NCI-H2196 (cell line): Measurements from ENCODE around the gene TEC.
"Not testable (repeated sequence)": the region's sequence is repeated elsewhere in the genome, so short reads cannot be mapped to it uniquely, and the experiment has no call there.

Experiments
- DNase-seq: peaks from one replicate; lab custom pipeline; 2025; ENCODE audit not compliant: unreplicated experiment; lab: John Stamatoyannopoulos, UW

TEC gene

DNA sequence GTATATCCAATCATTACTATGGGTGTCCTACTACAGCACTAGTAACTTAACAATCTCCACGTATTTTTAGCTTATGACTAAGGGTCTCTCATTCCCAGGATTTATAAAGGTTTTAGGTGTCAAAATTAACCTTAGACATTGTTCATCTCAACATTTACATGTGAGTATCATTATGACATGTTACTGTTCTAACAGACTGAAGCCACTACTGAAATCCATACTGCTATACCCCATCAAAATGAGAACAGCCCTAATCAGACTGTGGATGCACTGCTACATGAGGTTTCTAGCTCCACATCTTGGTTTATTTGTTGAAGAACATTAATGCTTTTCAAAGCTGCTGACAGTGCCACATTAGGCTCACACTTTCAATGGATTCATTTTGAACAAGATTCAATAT, 100.0 kb downstream of the TEC start:
- DNase-seq, result no peak

DNA sequence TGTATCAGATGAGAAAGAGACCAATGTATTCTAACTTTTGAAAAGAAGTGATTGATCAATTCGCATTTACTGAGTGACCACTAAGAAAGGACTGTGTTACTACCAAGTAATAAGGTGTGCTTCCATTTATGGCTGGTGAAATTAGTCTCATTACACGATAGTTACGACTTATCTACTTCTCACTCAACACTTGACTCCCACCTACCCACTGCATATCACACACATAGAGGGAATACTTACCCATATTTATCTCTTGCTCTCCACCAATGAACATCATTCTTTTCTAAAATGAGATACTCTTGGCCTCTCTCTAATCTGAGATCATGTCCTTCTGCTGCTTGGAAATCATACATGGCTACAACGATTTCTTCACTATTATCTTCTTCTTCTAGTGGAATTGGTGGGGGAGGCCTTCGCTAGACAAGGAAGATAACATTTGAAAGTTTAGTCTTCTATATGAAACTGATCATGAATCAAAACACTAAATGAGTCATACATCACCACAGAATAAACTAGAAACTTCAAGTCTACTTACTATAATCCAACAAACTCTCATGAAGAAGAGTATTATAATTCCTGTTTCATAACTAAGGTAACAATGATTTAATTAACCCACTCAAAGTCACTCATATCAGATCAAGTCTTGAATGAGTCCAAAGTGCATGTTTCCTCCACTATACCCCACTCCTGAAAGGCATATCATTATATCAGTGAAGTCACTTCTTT, 101.9 kb downstream of the TEC start:
- DNase-seq, result no peak

DNA sequence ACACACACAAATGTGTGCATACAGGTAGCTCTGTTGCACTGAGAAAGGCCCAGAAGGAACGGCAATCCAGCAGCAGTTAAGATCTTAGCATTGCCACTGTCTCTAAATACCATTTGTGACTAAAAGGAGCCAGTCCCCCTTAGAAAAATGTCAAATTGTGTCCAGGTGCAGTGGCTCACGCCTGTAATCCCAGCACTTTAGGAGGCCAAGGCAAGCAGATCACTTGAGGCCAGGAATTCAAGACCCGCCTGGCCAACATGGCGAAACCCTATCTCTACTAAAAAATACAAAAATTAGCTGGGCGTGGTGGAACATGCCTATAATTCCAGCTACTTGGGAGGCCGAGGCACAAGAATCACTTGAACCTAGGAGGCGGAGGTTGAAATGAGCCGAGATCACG, 105.1 kb downstream of the TEC start:
- not testable (repeated sequence) for DNase-seq

DNA sequence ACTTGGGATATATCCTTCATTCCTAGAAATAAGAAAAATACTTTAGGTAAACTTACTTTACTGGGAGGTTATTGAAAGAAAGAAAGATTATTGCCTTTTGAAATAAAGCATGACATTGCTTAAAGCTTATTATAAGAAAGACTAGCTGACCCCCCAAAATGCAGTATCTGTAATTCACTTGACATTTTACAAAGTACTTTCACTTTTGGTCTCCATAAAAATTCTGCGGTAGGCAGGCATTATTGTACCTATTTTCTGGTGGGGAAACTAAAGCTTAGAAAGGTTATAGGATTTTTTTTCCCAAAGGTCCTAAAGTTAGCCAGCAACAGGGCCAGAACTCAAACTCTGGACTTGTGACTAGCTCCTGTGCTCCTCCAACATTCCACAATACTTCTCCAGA, 105.9 kb downstream of the TEC start:
- no peak for DNase-seq

DNA sequence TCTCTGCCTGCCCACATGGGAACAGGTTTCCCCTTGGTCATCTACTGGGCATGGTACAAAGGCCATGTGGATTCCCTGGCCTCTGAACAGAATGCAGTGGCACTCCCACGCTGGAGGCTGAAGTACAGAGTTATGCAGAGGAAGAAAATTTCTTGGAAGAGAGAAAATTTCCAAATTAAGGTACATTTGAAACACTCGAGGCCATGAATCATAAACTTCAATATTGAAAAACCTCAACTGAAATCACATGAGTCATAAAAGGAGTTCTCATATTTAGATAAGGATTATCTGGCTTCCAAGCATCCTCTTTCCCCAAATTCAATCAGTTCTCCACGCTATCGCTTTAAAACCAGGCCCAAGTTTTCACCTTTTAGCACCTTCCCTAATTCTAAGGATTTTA, 107.5 kb downstream of the TEC start:
- DNase-seq, result no peak

DNA sequence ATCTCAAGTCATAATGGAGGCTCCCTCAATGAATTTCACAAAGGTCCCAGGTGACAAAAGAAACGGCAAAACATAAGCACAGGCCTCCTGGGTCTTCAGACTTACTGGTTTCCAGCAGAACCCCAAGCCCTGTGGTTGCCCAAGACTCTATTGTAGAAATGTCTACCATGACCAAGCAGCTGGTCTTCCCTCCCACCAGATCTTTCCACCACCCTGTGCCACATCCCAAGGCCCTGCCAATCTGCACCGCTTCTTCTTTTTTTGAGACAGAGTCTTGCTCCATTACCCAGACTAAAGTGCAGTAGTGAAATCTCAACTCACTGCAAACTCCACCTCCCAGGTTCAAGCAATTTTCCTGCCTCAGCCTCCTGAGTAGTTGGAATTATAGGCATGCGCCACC, 112.4 kb downstream of the TEC start:
- no peak for DNase-seq

DNA sequence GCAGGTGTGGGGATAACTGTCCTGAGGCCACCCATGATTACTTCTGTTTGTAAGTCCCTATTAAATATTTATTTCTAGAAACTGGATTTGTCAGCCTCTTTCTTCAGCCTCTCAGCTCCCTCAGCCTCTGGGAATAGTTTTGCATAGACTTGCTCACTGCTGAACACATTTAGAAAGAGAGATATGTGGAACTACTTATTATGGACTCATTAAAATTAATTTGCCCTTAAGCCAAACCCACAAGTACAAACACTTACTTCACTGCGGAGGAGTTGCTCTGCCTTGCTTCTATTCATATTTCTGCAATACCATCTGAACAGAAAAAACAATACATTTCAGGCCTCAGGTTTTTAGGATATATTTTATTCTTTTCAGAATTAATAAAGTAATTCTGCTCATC, 113.2 kb downstream of the TEC start:
- no peak for DNase-seq

DNA sequence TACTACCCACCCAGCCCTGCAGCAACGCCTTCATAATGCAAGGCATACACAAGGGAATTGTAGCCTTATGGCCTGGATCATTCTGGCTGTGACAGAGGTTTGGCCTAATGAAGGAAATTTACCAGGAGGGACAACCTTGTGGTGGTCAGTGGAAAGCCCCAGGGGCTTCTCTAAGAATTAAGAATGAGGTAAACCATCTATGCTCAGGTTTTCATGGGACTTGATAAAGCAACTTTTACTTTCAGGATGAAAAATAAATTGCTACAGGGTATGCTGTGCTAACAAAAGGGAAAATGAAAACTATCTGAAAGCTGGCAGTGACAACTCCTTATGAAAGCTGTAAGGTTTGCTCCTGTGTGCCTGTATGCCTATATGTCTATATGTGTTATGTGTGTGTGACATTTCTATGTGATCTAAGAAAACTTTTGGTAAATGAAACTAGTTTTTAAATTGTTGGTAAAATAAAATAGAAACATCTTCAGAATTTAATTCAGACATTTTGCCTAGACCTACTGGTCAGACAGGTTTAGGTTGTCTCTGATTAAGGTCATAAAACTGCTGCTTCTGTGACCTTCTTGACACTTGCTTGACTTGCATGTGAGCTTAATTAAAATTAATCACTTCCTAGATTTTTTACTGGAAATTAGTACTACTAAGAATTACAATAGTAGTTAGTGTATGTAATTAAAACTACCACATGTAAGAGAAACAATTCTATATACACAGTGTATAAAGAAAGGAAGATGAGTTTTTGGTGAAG, 115.7 kb downstream of the TEC start:
- no peak for DNase-seq

DNA sequence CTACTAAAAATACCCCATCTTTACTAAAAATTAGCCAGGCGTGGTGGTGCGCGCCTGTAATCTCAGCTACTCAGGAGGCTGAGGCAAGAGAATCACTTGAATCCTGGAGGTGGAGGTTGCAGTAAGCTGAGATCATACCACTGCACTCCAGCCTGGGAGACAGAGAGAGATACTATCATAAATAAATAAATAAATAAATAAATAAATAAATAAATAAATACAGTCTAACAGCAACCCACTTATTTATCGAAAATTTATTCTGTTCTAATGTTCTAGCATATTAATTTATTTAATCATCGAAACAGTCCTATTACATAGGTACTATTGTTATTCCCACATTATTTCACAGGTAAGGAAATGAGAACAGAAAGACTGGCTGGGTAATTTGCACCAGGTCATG, 117.4 kb downstream of the TEC start:
- no peak for DNase-seq

DNA sequence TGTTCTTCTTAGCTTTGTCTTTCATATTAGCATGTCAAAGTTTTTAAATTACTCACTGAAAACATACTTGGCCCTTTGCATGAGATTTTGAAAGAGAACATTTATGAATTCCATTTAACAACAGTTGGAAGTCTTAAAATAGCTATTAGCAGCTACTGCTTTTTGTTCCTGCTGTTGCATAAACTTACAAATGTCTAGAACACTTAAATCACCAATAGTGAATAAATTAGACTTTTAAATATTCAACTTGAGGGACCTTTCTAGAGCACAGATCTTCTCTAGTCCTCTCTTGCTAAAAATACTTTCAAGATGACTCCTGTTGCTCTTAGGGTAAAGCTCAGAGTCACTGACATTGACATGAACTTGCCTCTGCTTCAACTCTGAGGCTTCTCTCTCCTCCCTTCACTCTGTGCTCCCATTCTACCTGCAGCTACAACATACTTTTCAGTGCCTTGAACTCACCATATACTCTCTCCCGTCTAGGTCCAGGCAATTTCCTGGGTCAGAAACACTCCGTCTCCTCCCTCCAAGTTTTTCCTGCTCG, 119.7 kb downstream of the TEC start:
- no peak for DNase-seq

DNA sequence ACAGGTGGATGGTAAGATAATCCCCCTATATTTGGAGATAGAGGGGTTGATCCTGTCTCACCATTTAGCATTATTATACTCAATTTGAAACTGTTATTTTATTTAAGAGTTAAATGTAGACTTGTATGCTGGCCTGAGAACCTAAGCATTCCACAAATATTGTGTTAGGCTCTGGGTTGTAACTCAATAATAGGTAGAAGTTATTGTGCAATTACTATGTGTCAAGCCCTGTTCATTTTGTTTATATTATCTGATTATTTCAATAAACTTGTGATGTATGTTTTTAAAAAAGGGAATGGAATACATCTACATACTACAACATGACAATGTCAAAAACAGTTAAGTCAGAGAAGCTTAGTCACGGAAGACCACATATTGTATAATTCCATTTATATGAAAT, 122.0 kb downstream of the TEC start:
- no peak for DNase-seq

DNA sequence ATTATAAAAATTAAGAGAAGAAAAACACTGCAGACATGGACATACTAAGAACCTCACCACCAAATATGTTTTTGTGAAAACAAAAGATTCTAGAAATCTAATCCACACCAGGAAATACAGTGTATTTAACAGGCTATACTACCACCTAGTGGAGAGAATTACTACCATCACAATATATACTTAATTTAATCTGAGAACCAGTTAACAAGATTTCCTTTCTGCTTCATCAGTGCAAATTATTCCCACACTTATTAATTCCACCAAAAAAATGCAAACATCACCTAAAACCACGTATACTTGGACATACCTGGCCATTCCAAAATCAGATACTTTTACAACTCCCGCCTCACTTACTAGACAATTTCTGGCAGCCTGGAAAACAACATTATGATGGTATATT, 128.6 kb downstream of the TEC start:
- DNase-seq, result peak; percentile 51

DNA sequence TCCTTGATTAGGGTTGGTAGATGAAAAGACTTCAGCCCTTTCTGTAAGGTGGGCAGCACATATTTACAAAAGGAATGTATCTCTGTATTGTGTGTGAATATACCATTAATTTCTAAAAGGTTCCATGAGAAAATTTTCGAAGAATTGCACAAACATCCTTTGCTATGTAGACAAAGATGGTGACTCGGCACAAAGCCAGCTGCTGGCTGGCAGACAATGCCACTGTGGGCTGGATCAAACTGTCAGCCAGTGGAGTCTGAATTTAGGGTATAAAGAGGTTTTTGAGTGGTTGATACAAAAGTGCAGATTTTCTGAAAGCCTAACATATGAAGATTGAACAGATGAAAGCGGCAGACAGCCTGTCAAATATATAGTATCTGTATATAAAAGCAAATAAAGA, 129.9 kb downstream of the TEC start:
- DNase-seq, result no peak

DNA sequence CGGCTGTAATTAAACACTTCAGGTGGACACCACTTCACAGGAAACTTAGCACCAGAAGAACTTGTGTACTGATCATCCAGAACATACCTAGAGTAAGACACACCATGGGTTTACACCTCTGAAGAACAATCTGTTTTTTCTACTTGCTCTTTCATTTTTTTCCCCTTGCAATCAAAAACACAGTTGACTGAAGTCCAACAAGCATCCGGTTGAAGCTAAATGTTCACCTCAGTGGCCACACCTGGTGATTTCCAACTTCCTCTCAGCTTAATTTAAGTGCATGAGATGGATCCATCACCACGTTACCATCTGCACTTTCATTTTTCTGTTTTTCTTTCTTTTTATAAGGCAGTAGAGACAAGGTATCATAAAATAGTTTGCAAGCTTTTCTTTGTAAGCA, 130.7 kb downstream of the TEC start:
- DNase-seq, result no peak

DNA sequence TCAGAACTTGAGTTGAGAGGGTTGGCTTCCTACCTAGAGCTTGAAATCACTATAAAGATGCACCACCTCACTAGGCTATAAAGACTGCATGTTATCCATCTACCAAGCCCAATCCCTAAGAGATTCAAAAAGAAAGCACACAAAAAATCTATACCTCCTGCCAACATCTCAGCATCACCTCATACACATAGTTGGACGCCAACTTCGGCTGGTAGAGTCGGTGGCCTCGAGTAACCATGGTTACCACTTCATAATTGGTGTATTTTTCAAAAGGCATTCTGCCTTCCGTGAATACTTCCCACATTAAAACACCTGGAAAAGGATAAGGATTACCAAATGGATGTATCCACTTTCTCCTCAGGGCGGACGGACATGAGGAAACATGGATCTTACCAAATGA, 131.1 kb downstream of the TEC start:
- no peak for DNase-seq

DNA sequence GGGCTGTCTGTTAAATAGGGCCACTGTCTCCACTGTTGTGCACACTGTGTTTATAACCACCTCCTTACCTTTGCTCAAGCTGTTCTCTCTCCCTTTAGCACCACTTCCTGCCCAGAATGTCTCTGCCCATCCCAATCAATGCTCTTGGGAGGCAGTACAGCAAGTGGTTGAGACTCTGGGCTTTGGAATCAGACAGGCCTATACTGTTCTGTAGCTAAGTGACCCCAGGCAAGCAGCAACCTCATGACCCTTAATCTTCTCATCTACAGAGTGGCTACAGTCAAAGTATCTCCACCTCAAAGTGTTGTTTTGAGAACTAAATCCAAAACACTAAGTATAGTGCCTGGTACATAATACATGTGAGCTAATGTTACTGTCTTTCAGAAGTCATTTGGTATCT, 131.8 kb downstream of the TEC start:
- no peak for DNase-seq

DNA sequence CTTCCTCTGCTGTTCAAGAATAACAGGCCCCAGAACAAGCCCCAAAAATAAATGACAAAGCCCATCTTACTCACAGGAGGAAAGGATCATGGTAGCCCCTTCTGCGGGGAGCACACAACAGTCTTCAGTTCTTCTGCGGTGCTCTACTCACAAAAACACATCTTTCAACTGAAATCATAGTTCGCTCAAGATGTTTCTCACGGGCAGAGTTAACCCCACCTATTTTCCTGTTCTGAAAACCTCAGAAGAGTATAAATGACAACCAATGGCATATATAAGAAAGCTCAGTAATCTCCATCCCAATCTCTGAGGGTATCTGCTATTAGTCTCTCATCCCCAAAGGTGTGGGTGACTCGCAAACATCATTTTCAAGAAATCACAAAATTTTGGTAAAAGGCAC, 135.6 kb downstream of the TEC start, which contains the start of gene TXK:
Gene TXK (minus strand): TSS at position 170 of the 400 bp plus-strand sequence. CDS start 80 bp downstream, at position 90.
- DNase-seq, result no peak

DNA sequence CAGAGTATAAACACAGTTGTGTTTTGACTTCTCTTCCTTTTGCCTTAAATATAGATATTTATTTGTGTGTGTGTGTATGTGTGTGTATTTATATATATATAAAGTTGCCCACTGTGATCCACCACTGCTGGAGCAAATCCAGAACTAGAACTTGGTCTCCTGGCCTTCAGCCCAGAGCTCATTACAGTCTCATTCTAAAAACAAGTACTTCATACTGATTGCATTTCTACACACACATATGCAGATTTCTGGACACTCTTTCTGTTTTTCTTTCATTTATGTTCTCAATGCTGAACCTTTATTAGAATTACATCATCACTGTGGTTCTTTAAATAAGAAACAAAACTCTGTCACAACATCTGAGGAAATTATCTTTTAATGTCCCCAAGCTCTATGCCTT, 136.0 kb downstream of the TEC start:
- DNase-seq, result no peak

DNA sequence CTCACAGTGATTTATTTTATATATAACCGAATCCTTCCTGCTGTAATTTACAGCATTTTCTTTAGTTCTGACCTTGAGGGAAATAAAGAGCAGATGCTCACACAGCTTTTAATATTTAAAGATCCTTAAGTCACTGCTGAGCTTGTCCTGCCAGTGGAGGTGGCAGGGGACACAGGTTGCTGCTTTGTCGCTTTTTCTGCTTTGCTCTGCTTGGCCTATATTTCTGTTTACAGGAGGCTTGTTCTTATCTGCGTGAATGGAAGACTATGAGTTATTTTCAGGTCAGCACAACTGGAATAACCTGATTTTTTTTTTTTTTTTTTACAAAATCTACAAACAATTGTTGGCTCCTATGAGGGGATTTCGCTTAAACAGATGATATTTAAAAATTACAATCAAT, 137.9 kb downstream of the TEC start:
- no peak for DNase-seq

DNA sequence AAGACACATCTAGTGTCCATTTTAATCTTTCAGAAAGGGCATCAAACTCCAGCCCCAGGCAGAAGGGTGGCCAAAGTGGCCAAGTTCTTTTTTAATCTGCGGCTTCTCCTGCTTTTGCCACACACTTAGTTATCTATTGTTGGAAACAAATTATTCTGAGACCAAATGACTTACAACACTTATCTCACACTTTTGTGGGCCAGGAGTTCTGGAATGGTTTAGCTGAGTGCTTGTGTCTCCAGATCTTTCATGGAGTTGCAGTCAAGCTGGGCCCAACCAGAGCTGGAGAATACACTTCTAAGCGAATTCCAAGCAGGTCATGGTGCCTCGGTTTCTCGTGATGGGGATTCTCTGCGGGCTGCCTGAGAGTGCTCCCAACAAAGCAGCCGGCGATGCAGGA, 139.5 kb downstream of the TEC start:
- no peak for DNase-seq

DNA sequence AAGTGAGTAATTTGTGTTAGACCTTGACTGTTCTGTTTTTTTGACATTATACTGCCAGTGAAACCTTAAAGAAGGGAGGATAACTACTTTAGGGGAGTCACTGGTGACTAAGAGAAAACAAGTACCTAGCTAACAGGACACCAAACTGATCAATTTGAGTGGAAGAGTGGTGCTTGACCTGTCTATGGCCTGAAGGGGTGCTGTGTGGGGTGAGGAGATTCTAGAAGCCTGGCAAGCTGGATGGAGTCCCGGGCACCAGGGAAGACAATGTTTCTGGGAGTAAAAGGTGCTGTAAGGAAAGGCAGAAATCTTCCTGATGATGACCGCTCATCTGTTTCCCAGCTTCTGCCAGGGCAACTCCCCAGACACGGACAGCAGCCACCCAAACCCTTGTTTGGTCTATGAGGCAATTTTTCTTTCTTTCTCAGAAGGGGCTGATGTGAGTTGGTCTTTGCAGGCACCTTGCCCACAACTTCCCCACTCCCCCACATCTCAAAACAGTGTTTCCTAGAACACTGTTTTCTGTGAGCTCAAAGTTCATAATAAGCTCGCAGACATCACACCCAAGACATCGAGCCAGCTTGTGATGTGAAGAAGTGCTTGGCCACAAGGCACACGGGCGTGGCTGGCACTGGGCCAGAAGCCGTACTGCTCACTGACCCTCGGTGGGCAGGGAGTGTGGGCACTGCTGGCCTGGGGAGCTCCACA, 140.2 kb downstream of the TEC start:
- DNase-seq, result no peak
